ENCODE measurements around the gene ADAMTSL4.

DNA sequence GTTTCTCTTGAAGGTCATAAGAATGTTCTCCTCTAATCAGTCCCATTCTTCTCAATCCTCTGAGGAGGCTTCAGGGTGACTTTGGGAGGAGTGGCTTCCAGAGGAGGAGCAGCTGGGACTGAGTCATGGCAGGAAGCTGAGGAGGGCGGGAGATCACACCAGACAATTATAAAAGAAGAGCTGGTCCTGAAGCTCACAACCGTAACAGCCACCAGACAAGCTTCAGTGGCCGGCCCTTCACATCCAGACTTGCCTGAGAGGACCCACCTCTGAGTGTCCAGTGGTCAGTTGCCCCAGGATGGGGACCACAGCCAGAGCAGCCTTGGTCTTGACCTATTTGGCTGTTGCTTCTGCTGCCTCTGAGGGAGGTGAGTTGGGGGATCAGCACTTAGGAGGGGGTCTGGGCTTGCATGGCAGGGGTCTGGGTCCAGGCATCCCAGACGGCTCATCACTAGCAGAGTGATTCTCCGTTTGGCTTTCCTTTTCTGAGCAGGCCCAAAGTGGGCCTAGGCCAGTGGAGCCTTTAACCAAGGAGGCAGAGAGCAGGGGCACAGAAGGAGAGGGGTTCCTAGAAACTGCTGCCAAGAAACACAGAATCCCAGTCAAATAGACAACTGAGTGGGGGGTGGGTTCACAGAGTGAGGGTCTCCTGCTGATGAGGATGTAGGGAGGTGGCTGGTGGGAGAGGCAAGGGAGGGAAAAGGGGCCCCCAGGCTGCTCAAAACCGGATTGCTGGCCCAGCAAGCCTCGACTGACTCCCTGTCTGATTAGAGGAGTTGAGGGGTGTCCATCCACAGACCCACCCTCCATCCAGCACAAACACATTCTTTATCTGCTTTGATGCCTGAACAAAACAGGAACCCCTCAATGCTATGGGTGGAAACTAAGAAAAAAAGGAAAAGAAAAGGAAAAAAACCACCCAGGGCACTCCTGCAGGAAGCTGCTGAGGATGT lies 41.0 kb upstream of the ADAMTSL4 start, which contains the start of gene ECM1:
- TF ChIP-seq, protein P1, sequence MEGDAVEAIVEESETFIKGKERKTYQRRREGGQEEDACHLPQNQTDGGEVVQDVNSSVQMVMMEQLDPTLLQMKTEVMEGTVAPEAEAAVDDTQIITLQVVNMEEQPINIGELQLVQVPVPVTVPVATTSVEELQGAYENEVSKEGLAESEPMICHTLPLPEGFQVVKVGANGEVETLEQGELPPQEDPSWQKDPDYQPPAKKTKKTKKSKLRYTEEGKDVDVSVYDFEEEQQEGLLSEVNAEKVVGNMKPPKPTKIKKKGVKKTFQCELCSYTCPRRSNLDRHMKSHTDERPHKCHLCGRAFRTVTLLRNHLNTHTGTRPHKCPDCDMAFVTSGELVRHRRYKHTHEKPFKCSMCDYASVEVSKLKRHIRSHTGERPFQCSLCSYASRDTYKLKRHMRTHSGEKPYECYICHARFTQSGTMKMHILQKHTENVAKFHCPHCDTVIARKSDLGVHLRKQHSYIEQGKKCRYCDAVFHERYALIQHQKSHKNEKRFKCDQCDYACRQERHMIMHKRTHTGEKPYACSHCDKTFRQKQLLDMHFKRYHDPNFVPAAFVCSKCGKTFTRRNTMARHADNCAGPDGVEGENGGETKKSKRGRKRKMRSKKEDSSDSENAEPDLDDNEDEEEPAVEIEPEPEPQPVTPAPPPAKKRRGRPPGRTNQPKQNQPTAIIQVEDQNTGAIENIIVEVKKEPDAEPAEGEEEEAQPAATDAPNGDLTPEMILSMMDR (IDR thresholded peaks at IDR 0.05), result no peak
- TF ChIP-seq POLR2A (IDR thresholded peaks at IDR 0.05), result peak in 1 of 2 donors; percentile 57
- TF ChIP-seq POLR2AphosphoS5 (IDR thresholded peaks at IDR 0.05; ENCODE audit: insufficient read depth in 1 of 2, low read depth in 1 of 2), result peak; percentile 83 to 84

Data from vagina (tissue), 2 donors.